Breast epithelium (tissue), 4 donors: ENCODE measurements around the gene LRRK1. TPM values are rescaled to one million over a fixed set of nuclear protein-coding genes. Genes with fewer than 3 reads are reported as not detected.
A peak's percentile ranks its signal among the peaks of the same experiment; 100 is the strongest.
"Not testable (repeated sequence)": the region's sequence is repeated elsewhere in the genome, so short reads cannot be mapped to it uniquely, and the experiment has no call there.

ENCODE experiments used
- DNase-seq, 2 donors: peaks; one replicate each; pipeline ENCODE4 v3.0.0-alpha.2; 2019; ENCODE audit warnings: low spot score in 2 of 2
- H3K27ac ChIP-seq, 2 donors: fragments of 200-600 bp; sonication (generic) in 1 of 2; one replicate each; pipeline ENCODE4 v1.5.1; 2016 to 2019; ENCODE audit warnings: mild to moderate bottlenecking in 1 of 2
- H3K27me3 ChIP-seq, 2 donors: fragments of 200-600 bp; sonication (generic) in 1 of 2; one replicate each; pipeline versions ENCODE4 v1.5.1 to v1.6.0; 2017 to 2019; ENCODE audit warnings: control low read depth in 1 of 2, mild to moderate bottlenecking in 1 of 2
- H3K36me3 ChIP-seq: fragments of 200-600 bp; one replicate; pipeline ENCODE4 v1.5.1; 2019
- H3K4me1 ChIP-seq, 2 donors: fragments of 200-600 bp; sonication (generic); one replicate each; pipeline ENCODE4 v1.5.1; 2016 to 2019; ENCODE audit warnings: control low read depth in 1 of 2
- H3K4me3 ChIP-seq, 3 donors: fragments of 200-600 bp; sonication (generic); 1 replicate in 2 of 3; 2 replicates in 1 of 3; pipeline ENCODE4 v1.5.1; 2016 to 2019; ENCODE audit warnings: mild to moderate bottlenecking in 3 of 3, moderate library complexity in 2 of 3
- H3K9me3 ChIP-seq, 2 donors: fragments of 200-600 bp; sonication (generic) in 1 of 2; one replicate each; pipeline ENCODE4 v1.5.1; 2016 to 2019; ENCODE audit warnings: control low read depth in 1 of 2
- CTCF ChIP-seq, 3 donors: fragments of 450-650 bp; IDR thresholded peaks; one replicate each; pipeline ENCODE4 v1.5.1; 2016 to 2017; ENCODE audit warnings: antibody characterized with exemption in 3 of 3, mild to moderate bottlenecking in 3 of 3, moderate library complexity in 3 of 3
- POLR2A ChIP-seq: fragments of 450-650 bp; IDR thresholded peaks from one replicate; pipeline ENCODE4 v1.6.1; 2016; ENCODE audit warnings: antibody characterized with exemption, mild to moderate bottlenecking, moderate library complexity
- POLR2AphosphoS5 ChIP-seq, 3 donors: sonication (generic); formaldehyde crosslinking; IDR thresholded peaks; one replicate each; pipeline ENCODE4 v1.6.1; 2017; ENCODE audit warnings: antibody characterized with exemption in 3 of 3
- intact Hi-C: fragments of 100-400 bp; cut with DNase I; formaldehyde crosslinking; loops from one replicate; pipeline ENCODE4 v1.15.1; 2023; ENCODE audit warnings: low total_unique reads
- total RNA-seq, 3 donors: library from RNA; depleted of rRNA; stranded (reverse); fragments of >200 nt; gene quantifications; one replicate each; pipeline ENCODE4 v1.1.0, GENCODE V29; 2016

The LRRK1 gene
- total RNA-seq, 3 donors from 2014 or later: 10.1 to 18.7 (median 14.4) TPM

- Histone ChIP-seq H3K4me1 (peaks cover 8 to 12% of the 10 kb centered on the region in 2 donors), H3K27ac (peak overlapping the region in 1 of 2 donors; percentile 92), H3K9me3 (no peaks in the 10 kb centered on the region), H3K27me3 (no peaks in the 10 kb centered on the region), H3K36me3 (no peaks in the 10 kb centered on the region), H3K4me3 (no peak overlapping the region)
- no peak for DNase-seq
- TF ChIP-seq POLR2AphosphoS5 (IDR thresholded peaks at IDR 0.05): no peak
- no peak for TF ChIP-seq CTCF (IDR thresholded peaks at IDR 0.05)
- no peak for TF ChIP-seq POLR2A
- intact Hi-C loops: loop anchor here (1.0 kb wide), 1 partner anchor 30 kb away; no protein-coding TSS in a partner anchor
Measured at GRCh38 chr15:101092867-101093202, 173.7 kb downstream of the LRRK1 start.

GRCh38 chr15:101093958-101094357 is 174.8 kb downstream of the LRRK1 start:
- intact Hi-C loops: loop anchor here (1.0 kb wide), 1 partner anchor 31 kb away; no protein-coding TSS in a partner anchor
- no peaks in the 10 kb centered on the region for H3K27me3 ChIP-seq
- no peaks in the 10 kb centered on the region for H3K36me3 ChIP-seq
- TF ChIP-seq POLR2AphosphoS5 (IDR thresholded peaks at IDR 0.05) (no peak), CTCF (IDR thresholded peaks at IDR 0.05) (no peak), POLR2A (no peak)
- H3K27ac ChIP-seq: no peak overlapping the region
- no peak for DNase-seq
- no peaks in the 10 kb centered on the region for H3K9me3 ChIP-seq
- H3K4me1 ChIP-seq: peaks cover 8 to 12% of the 10 kb centered on the region in 2 donors
- no peak overlapping the region for H3K4me3 ChIP-seq

GRCh38 chr15:101095796-101096406 is 176.7 kb downstream of the LRRK1 start:
- H3K9me3 ChIP-seq, DNase-seq, H3K27ac ChIP-seq, H3K4me1 ChIP-seq, H3K4me3 ChIP-seq, intact Hi-C loops, H3K36me3 ChIP-seq, H3K27me3 ChIP-seq: not testable (repeated sequence)

GRCh38 chr15:101097111-101097510 is 178.0 kb downstream of the LRRK1 start:
- Histone ChIP-seq H3K4me3 (no peak overlapping the region), H3K36me3 (no peaks in the 10 kb centered on the region), H3K27me3 (no peaks in the 10 kb centered on the region), H3K27ac (no peak overlapping the region), H3K4me1 (peaks cover 0 to 3% of the 10 kb centered on the region in 2 donors), H3K9me3 (no peaks in the 10 kb centered on the region)
- TF ChIP-seq CTCF (IDR thresholded peaks at IDR 0.05) (no peak), POLR2A (no peak), POLR2AphosphoS5 (IDR thresholded peaks at IDR 0.05) (no peak)
- no peak for DNase-seq
- intact Hi-C loops: no loop called here

GRCh38 chr15:101099183-101099582 is 180.0 kb downstream of the LRRK1 start:
- TF ChIP-seq POLR2A (no peak), POLR2AphosphoS5 (IDR thresholded peaks at IDR 0.05) (no peak), CTCF (IDR thresholded peaks at IDR 0.05) (no peak)
- H3K36me3 ChIP-seq: no peaks in the 10 kb centered on the region
- intact Hi-C loops: no loop called here
- no peak for DNase-seq
- H3K27me3 ChIP-seq: no peaks in the 10 kb centered on the region
- H3K4me1 ChIP-seq: no peaks in the 10 kb centered on the region
- H3K4me3 ChIP-seq: no peak overlapping the region
- H3K27ac ChIP-seq: no peak overlapping the region
- no peaks in the 10 kb centered on the region for H3K9me3 ChIP-seq
